SK-N-SH (cell line): Measurements from ENCODE around the gene ZBTB14. TPM values are rescaled to one million over a fixed set of nuclear protein-coding genes. Genes with fewer than 3 reads are reported as not detected.

Experiments
- CTCF ChIA-PET: fragments of 300-600, 350-600 bp; formaldehyde crosslinking; extraction: SDS; loops from one replicate; lab custom pipeline; 2021; lab: Yijun Ruan, JAX
- POLR2A ChIA-PET: fragments of 350-600 bp; sonication (Branson Sonifier 250); formaldehyde crosslinking; extraction: SDS; loops from one replicate; lab custom pipeline; 2020; ENCODE audit warnings: antibody characterized with exemption, inconsistent platforms; lab: Yijun Ruan, JAX
- DNase-seq: peaks from one replicate; pipeline ENCODE4 v3.0.0; 2012
- H2AFZ ChIP-seq: fragments of 200-600 bp; sonication (generic); 2 replicates; pipeline ENCODE4 v1.8.1; 2016; ENCODE audit warnings: antibody characterized with exemption, mild to moderate bottlenecking, low read depth
- H3F3A ChIP-seq: fragments of 200-600 bp; sonication (generic); replicated peaks from 2 replicates; pipeline ENCODE3; 2016; ENCODE audit warnings: antibody characterized with exemption, mild to moderate bottlenecking; ENCODE audit not compliant: insufficient read depth
- H3K27ac ChIP-seq, 2 experiments: fragments of 200-500 bp in 1 of 2; fragments of 200-600 bp in 1 of 2; sonication (Bioruptor generic) in 1 of 2; sonication (generic), shearing (Covaris generic) in 1 of 2; 2 replicates each; pipeline versions ENCODE4 v1.5.1 to v1.6.1; 2014 to 2016; ENCODE audit warnings: low read depth in 2 of 2, inconsistent platforms in 1 of 2, low read length in 1 of 2, mild to moderate bottlenecking in 1 of 2, mixed read lengths in 1 of 2
- H3K27me3 ChIP-seq: fragments of 200-600 bp; sonication (generic), shearing (Covaris generic); 2 replicates; pipeline ENCODE4 v1.6.1; 2016; ENCODE audit warnings: mixed run types; ENCODE audit not compliant: insufficient read depth
- H3K36me3 ChIP-seq, 2 experiments: fragments of 200-500 bp in 1 of 2; fragments of 200-600 bp in 1 of 2; sonication (Bioruptor generic) in 1 of 2; sonication (generic) in 1 of 2; replicated peaks in 1 of 2; 2 replicates each; pipeline versions ENCODE3 to v1.5.1; 2014 to 2016; ENCODE audit warnings: low read length in 1 of 2, mild to moderate bottlenecking in 1 of 2; ENCODE audit not compliant: insufficient read depth in 2 of 2, control insufficient read depth in 1 of 2
- H3K4me1 ChIP-seq, 2 experiments: fragments of 200-500 bp in 1 of 2; fragments of 200-600 bp in 1 of 2; sonication (Bioruptor generic) in 1 of 2; sonication (generic), shearing (Covaris generic) in 1 of 2; 2 replicates each; pipeline versions ENCODE4 v1.5.1 to v1.6.1; 2014 to 2016; ENCODE audit warnings: low read depth in 1 of 2, low read length in 1 of 2, mixed run types in 1 of 2; ENCODE audit not compliant: insufficient read depth in 2 of 2, control insufficient read depth in 1 of 2
- H3K4me2 ChIP-seq: fragments of 200-600 bp; sonication (generic), shearing (Covaris generic); 2 replicates; pipeline ENCODE4 v1.6.1; 2017; ENCODE audit warnings: mixed run types
- H3K4me3 ChIP-seq, 2 experiments: fragments of 200-500 bp in 1 of 2; fragments of 200-600 bp in 1 of 2; sonication (Bioruptor generic) in 1 of 2; sonication (generic), shearing (Covaris generic) in 1 of 2; 2 replicates each; pipeline versions ENCODE4 v1.5.1 to v1.8.1; 2014 to 2016; ENCODE audit warnings: low read depth in 2 of 2, inconsistent platforms in 1 of 2, low read length in 1 of 2, mild to moderate bottlenecking in 1 of 2, mixed read lengths in 1 of 2, moderate library complexity in 1 of 2
- H3K79me2 ChIP-seq: fragments of 200-600 bp; sonication (generic); 2 replicates; pipeline ENCODE4 v1.8.1; 2017; ENCODE audit warnings: mild to moderate bottlenecking; ENCODE audit not compliant: insufficient read depth
- H3K9ac ChIP-seq: fragments of 200-600 bp; sonication (generic); 2 replicates; pipeline ENCODE4 v1.6.1; 2017; ENCODE audit warnings: mixed run types
- H3K9me2 ChIP-seq: fragments of 200-600 bp; sonication (generic); 2 replicates; pipeline ENCODE4 v1.6.1; 2017; ENCODE audit warnings: mixed run types
- H3K9me3 ChIP-seq: fragments of 200-600 bp; sonication (generic); 2 replicates; pipeline ENCODE4 v1.6.1; 2017; ENCODE audit warnings: mixed run types, mild to moderate bottlenecking, moderate library complexity
- H4K20me1 ChIP-seq: fragments of 200-600 bp; sonication (generic); 2 replicates; pipeline ENCODE4 v1.6.1; 2017; ENCODE audit warnings: mild to moderate bottlenecking, mixed run types; ENCODE audit not compliant: insufficient read depth
- CHD2 ChIP-seq: fragments of 150-350 bp; IDR thresholded peaks from 2 replicates; pipeline ENCODE4 v1.6.1; 2018; ENCODE audit warnings: low read length; ENCODE audit not compliant: partially characterized antibody
- EP300 ChIP-seq, 2 experiments: IDR thresholded peaks; 2 replicates each; pipeline versions ENCODE4 v1.4.0 to v1.6.1; 2012; ENCODE audit warnings: borderline replicate concordance in 1 of 2, low read depth in 1 of 2, low read length in 1 of 2
- EZH2phosphoT487 ChIP-seq: fragments of 200-600 bp; sonication (generic); IDR thresholded peaks from 2 replicates; pipeline ENCODE4 v1.6.1; 2017; ENCODE audit warnings: low read depth, mixed run types, mild to moderate bottlenecking, antibody characterized with exemption, moderate library complexity, borderline replicate concordance
- GATA2 ChIP-seq: sonication (generic); formaldehyde crosslinking; IDR thresholded peaks from 2 replicates; pipeline ENCODE4 v1.5.0; 2020; ENCODE audit warnings: mild to moderate bottlenecking, missing genetic modification reagents
- IRF3 ChIP-seq: fragments of 150-350 bp; IDR thresholded peaks from 2 replicates; pipeline ENCODE4 v1.6.1; 2016; ENCODE audit warnings: mild to moderate bottlenecking, low read depth, low read length
- JUND ChIP-seq: IDR thresholded peaks from 2 replicates; pipeline ENCODE4 v1.4.0; 2012
- MEF2A ChIP-seq: IDR thresholded peaks from 2 replicates; pipeline ENCODE4 v1.4.0; 2012; ENCODE audit warnings: low read depth, borderline replicate concordance
- NRF1 ChIP-seq: IDR thresholded peaks from 2 replicates; pipeline ENCODE4 v1.6.1; 2012; ENCODE audit warnings: low read depth, mild to moderate bottlenecking, low read length
- PBX3 ChIP-seq: IDR thresholded peaks from 2 replicates; pipeline ENCODE4; 2012
- POLR2AphosphoS5 ChIP-seq: IDR thresholded peaks from 2 replicates; pipeline ENCODE4 v1.6.1; 2012; ENCODE audit warnings: low read depth, low read length
- RFX5 ChIP-seq: IDR thresholded peaks from 2 replicates; pipeline ENCODE4 v1.6.1; 2012; ENCODE audit warnings: mild to moderate bottlenecking, improper control_type of control experiment, low read length
- RXRA ChIP-seq: IDR thresholded peaks from 2 replicates; pipeline ENCODE4 v1.4.0; 2012; ENCODE audit warnings: low read depth, mild to moderate bottlenecking, borderline replicate concordance
- SMC3 ChIP-seq: IDR thresholded peaks from 2 replicates; pipeline ENCODE4 v1.6.1; 2012; ENCODE audit warnings: low read depth, low read length, improper control_type of control experiment
- TAF1 ChIP-seq: IDR thresholded peaks from 2 replicates; pipeline ENCODE4 v1.6.1; 2012; ENCODE audit warnings: low read depth, mild to moderate bottlenecking, low read length, moderate library complexity, borderline replicate concordance
- USF1 ChIP-seq: IDR thresholded peaks from 2 replicates; pipeline ENCODE4 v1.4.0; 2012; ENCODE audit warnings: low read depth, borderline replicate concordance
- USF2 ChIP-seq: fragments of 150-350 bp; IDR thresholded peaks from 2 replicates; pipeline ENCODE4 v1.6.1; 2017; ENCODE audit warnings: antibody characterized with exemption, low read length, low read depth, borderline replicate concordance
- YY1 ChIP-seq: IDR thresholded peaks from 2 replicates; pipeline ENCODE4 v1.4.0; 2012; ENCODE audit warnings: low read depth, mild to moderate bottlenecking
- ZBTB33 ChIP-seq: IDR thresholded peaks from 2 replicates; pipeline ENCODE4 v1.4.0; 2012; ENCODE audit warnings: low read depth, borderline replicate concordance
- WGBS: methylation state at CpG from one replicate; pipeline ENCODE4 v1.1.6; 2017; ENCODE audit warnings: low lambda C conversion rate; 5-methylcytosine and 5-hydroxymethylcytosine counted together
- polyA plus RNA-seq, 3 experiments: library from polyadenylated mRNA; depleted of rRNA; stranded (reverse); fragments of >200 nt; gene quantifications; 2 replicates each; pipeline ENCODE4 v1.2.3, GENCODE V29; 2012

The ZBTB14 gene
- polyA plus RNA-seq, 1 of the 3 experiments (the other 2 are of a cell fraction): 4.6 TPM

GRCh38 chr18:5282770-5283169 is 12.8 kb downstream of the ZBTB14 start:
- POLR2A ChIA-PET: no interaction called here
- 90% methylated on average over 1 of the region's 1 CpG for WGBS
- Histone ChIP-seq H3F3A (no peaks in the 10 kb centered on the region), H3K9me3 (no peaks in the 10 kb centered on the region), H4K20me1 (no peaks in the 10 kb centered on the region), H3K79me2 (no peaks in the 10 kb centered on the region), H2AFZ (no peak overlapping the region), H3K4me1 (peaks cover 0 to 7% of the 10 kb centered on the region in 2 experiments; a peak in 2 of 4 replicates), H3K27ac (no peak overlapping the region)
- CTCF ChIA-PET: no interaction called here
- TF ChIP-seq CHD2 (no peak), JUND (no peak), USF1 (no peak), YY1 (no peak), EZH2phosphoT487 (no peak), MEF2A (no peak), RXRA (no peak), SMC3 (no peak), PBX3 (no peak), EP300 (IDR thresholded peaks at IDR 0.05; ENCODE audit: borderline replicate concordance in 1 of 2, low read depth in 1 of 2, low read length in 1 of 2) (no peak)
- TF ChIP-seq, all 33 proteins: peak for 0
- Histone ChIP-seq H3K4me2 (no peak overlapping the region), H3K36me3 (no peaks in the 10 kb centered on the region), H3K9me2 (no peaks in the 10 kb centered on the region), H3K4me3 (no peak overlapping the region), H3K9ac (no peak overlapping the region), H3K27me3 (no peaks in the 10 kb centered on the region)
- no peak for DNase-seq

- POLR2A ChIA-PET: no interaction called here
- H3K4me3 ChIP-seq: no peak overlapping the region
- H3K27ac ChIP-seq: no peak overlapping the region
- no peaks in the 10 kb centered on the region for H3K9me2 ChIP-seq
- CTCF ChIA-PET: interaction anchor here (0.8 kb wide), 1 partner anchor 12 kb away, joined by 5 read pairs; no protein-coding TSS in a partner anchor
- no peaks in the 10 kb centered on the region for H3K27me3 ChIP-seq
- no peaks in the 10 kb centered on the region for H3F3A ChIP-seq
- no peak overlapping the region for H3K4me2 ChIP-seq
- no peak overlapping the region for H2AFZ ChIP-seq
- DNase-seq: no peak
- no peaks in the 10 kb centered on the region for H3K79me2 ChIP-seq
- no peak overlapping the region for H3K9ac ChIP-seq
- H3K9me3 ChIP-seq: no peaks in the 10 kb centered on the region
- no peaks in the 10 kb centered on the region for H4K20me1 ChIP-seq
- H3K36me3 ChIP-seq: no peaks in the 10 kb centered on the region
- H3K4me1 ChIP-seq: no peaks in the 10 kb centered on the region
- 0% methylated on average over 3 of the region's 3 CpGs for WGBS
- TF ChIP-seq RFX5 (no peak), POLR2AphosphoS5 (no peak), PBX3 (no peak), ZBTB33 (no peak), TAF1 (no peak), EP300 (IDR thresholded peaks at IDR 0.05; ENCODE audit: borderline replicate concordance in 1 of 2, low read depth in 1 of 2, low read length in 1 of 2) (no peak), GATA2 (CRISPR knock-in tag) (no peak), SMC3 (no peak), USF2 (no peak), NRF1 (no peak), IRF3 (no peak)
Measured at GRCh38 chr18:5276947-5277346, 18.6 kb downstream of the ZBTB14 start.
